Erythroblast (primary cell): ENCODE measurements around the gene FCHSD2.

Experiments
- GATA1 ChIP-seq: IDR thresholded peaks from 2 replicates; pipeline ENCODE4 v1.6.1; 2011; ENCODE audit warnings: low read depth, mild to moderate bottlenecking, control low read depth, low read length, moderate library complexity
- POLR2A ChIP-seq: IDR thresholded peaks from 2 replicates; pipeline ENCODE4 v1.6.1; 2011; ENCODE audit warnings: mild to moderate bottlenecking, low read length

GRCh38 chr11:73151416-73151815, 9.3 kb upstream of the FCHSD2 start:
- TF ChIP-seq POLR2A: no peak
- TF ChIP-seq GATA1: no peak
